Natural killer cell (primary cell): ENCODE results near the gene ATP8B4. TPM values are rescaled to one million over a fixed set of nuclear protein-coding genes. Genes with fewer than 3 reads are reported as not detected.

Experiments
- ATAC-seq, 3 donors: fragments of 150-1000 bp in 2 of 3; fragments of 200-7000 bp in 1 of 3; cut with Tn5 transposase; 1 replicate in 1 of 3; 2 replicates in 2 of 3; pipeline ENCODE4 v1.10.0; 2021; ENCODE audit warnings: mild to moderate bottlenecking in 2 of 3, moderate library complexity in 2 of 3
- DNase-seq, 2 donors: peaks; one replicate each; pipeline versions ENCODE4 v3.0.0 to v3.0.0-alpha.2; 2013 to 2021; ENCODE audit warnings: mixed read lengths in 1 of 2
- H3K27ac ChIP-seq: one replicate; pipeline ENCODE4 v1.5.1; 2013; ENCODE audit warnings: mild to moderate bottlenecking, low read length
- H3K27me3 ChIP-seq: one replicate; pipeline ENCODE4 v1.6.1; 2013; ENCODE audit warnings: low read length; ENCODE audit not compliant: control insufficient read depth, insufficient read depth
- H3K36me3 ChIP-seq: one replicate; pipeline ENCODE4 v1.6.1; 2013; ENCODE audit warnings: low read length; ENCODE audit not compliant: control insufficient read depth, insufficient read depth
- H3K4me1 ChIP-seq: one replicate; pipeline ENCODE4 v1.6.1; 2013; ENCODE audit warnings: low read length; ENCODE audit not compliant: control insufficient read depth, insufficient read depth
- H3K4me3 ChIP-seq: one replicate; pipeline ENCODE4 v1.5.1; 2013; ENCODE audit warnings: low read length
- H3K9me3 ChIP-seq: one replicate; pipeline ENCODE4 v1.6.1; 2013; ENCODE audit warnings: low read length; ENCODE audit not compliant: control insufficient read depth, insufficient read depth
- H3K27ac Mint-ChIP-seq, 2 donors: one replicate each; pipeline ENCODE4 v1.8.0; 2022; ENCODE audit warnings: mild to moderate bottlenecking in 2 of 2, mixed read lengths in 2 of 2, moderate library complexity in 1 of 2
- H3K27me3 Mint-ChIP-seq, 2 donors: one replicate each; pipeline ENCODE4 v1.8.0; 2022; ENCODE audit warnings: low read depth in 2 of 2, mixed read lengths in 2 of 2
- H3K36me3 Mint-ChIP-seq: one replicate; pipeline ENCODE4 v1.8.0; 2022; ENCODE audit warnings: mixed read lengths
- H3K4me1 Mint-ChIP-seq, 2 donors: one replicate each; pipeline ENCODE4 v1.8.0; 2022; ENCODE audit warnings: mixed read lengths in 2 of 2
- H3K4me3 Mint-ChIP-seq: one replicate; pipeline ENCODE4 v1.8.0; 2022; ENCODE audit warnings: mild to moderate bottlenecking, moderate library complexity, mixed read lengths
- H3K9me3 Mint-ChIP-seq, 2 donors: one replicate each; pipeline ENCODE4 v1.8.0; 2022; ENCODE audit warnings: mixed read lengths in 2 of 2
- WGBS: methylation state at CpG from one replicate; pipeline ENCODE4 v1.1.7; 2013; ENCODE audit warnings: missing lambda C conversion rate; ENCODE audit not compliant: insufficient coverage; 5-methylcytosine and 5-hydroxymethylcytosine counted together
- intact Hi-C: fragments of 100-400 bp; cut with micrococcal nuclease; formaldehyde crosslinking; loops from one replicate; pipeline ENCODE4 v1.14.2; 2022
- total RNA-seq, 4 donors: library from RNA; stranded (reverse); fragments of 120-200 nt in 1 of 4; gene quantifications; one replicate each; pipeline versions ENCODE4 v1.2.3 to v1.2.4, GENCODE V29; 2013 to 2022
- TF ChIP-seq, protein P1 (sequence below): fragments of 200-600 bp; IDR thresholded peaks from one replicate; pipeline ENCODE4 v1.8.0; 2022; ENCODE audit warnings: antibody characterized with exemption

The ATP8B4 gene
- total RNA-seq, 3 donors from 2014 or later (not counting 1 experiment from before 2014, with no cell fraction given), result 55.6 to 89.5 (median 75.1) TPM

- no peak for ATAC-seq
- H3K27me3 ChIP-seq, result no peaks in the 10 kb centered on the region
- H3K36me3 ChIP-seq, result no peaks in the 10 kb centered on the region
- intact Hi-C loops, result no loop called here
- no peaks in the 10 kb centered on the region for H3K9me3 ChIP-seq
- no peak overlapping the region for H3K4me3 Mint-ChIP-seq
- no peaks in the 10 kb centered on the region for H3K27me3 Mint-ChIP-seq
- no peak overlapping the region for H3K27ac ChIP-seq
- WGBS, result 82% methylated on average over 3 of the region's 3 CpGs
- H3K4me1 ChIP-seq, result no peaks in the 10 kb centered on the region
- TF ChIP-seq, protein P1, sequence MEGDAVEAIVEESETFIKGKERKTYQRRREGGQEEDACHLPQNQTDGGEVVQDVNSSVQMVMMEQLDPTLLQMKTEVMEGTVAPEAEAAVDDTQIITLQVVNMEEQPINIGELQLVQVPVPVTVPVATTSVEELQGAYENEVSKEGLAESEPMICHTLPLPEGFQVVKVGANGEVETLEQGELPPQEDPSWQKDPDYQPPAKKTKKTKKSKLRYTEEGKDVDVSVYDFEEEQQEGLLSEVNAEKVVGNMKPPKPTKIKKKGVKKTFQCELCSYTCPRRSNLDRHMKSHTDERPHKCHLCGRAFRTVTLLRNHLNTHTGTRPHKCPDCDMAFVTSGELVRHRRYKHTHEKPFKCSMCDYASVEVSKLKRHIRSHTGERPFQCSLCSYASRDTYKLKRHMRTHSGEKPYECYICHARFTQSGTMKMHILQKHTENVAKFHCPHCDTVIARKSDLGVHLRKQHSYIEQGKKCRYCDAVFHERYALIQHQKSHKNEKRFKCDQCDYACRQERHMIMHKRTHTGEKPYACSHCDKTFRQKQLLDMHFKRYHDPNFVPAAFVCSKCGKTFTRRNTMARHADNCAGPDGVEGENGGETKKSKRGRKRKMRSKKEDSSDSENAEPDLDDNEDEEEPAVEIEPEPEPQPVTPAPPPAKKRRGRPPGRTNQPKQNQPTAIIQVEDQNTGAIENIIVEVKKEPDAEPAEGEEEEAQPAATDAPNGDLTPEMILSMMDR, result no peak
- no peaks in the 10 kb centered on the region for H3K9me3 Mint-ChIP-seq
- no peak for DNase-seq
- no peak overlapping the region for H3K27ac Mint-ChIP-seq
- H3K4me3 ChIP-seq, result no peak overlapping the region
- peaks cover 0 to 4% of the 10 kb centered on the region in 2 donors for H3K4me1 Mint-ChIP-seq
- no peaks in the 10 kb centered on the region for H3K36me3 Mint-ChIP-seq
These were observed 31.3 kb upstream of the ATP8B4 start for GRCh38 chr15:50150349-50150748.

DNA sequence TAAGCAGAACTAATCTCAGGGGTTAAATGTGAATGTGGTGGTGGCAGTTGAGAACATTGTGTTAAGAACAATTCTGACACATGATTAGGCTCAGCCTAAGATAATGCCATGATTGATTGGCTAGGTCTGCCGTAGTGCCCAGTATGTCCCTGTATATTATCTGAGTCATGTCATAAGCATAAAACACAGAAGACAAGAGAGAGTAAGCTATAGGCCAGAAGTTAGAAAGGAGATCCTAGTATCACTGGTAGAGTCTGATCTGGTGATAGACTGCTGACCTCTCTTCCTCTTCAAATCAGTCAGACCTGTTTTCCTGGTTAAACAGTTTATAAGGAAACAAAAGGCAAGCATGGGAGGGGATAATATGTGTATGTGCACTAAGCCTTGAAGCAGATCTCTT lies 30.1 kb upstream of the ATP8B4 start:
- H3K4me3 Mint-ChIP-seq, result no peak overlapping the region
- no peaks in the 10 kb centered on the region for H3K4me1 ChIP-seq
- intact Hi-C loops, result no loop called here
- no peak for DNase-seq
- H3K36me3 ChIP-seq, result no peaks in the 10 kb centered on the region
- 56% methylated on average over 1 of the region's 1 CpG for WGBS
- H3K9me3 ChIP-seq, result no peaks in the 10 kb centered on the region
- H3K4me3 ChIP-seq, result no peak overlapping the region
- H3K27me3 Mint-ChIP-seq, result no peaks in the 10 kb centered on the region
- H3K27me3 ChIP-seq, result no peaks in the 10 kb centered on the region
- no peaks in the 10 kb centered on the region for H3K36me3 Mint-ChIP-seq
- H3K27ac Mint-ChIP-seq, result no peak overlapping the region
- H3K9me3 Mint-ChIP-seq, result no peaks in the 10 kb centered on the region
- H3K27ac ChIP-seq, result no peak overlapping the region
- peaks cover 0 to 5% of the 10 kb centered on the region in 2 donors for H3K4me1 Mint-ChIP-seq
- TF ChIP-seq, protein P1, result no peak
- ATAC-seq, result no peak

DNA sequence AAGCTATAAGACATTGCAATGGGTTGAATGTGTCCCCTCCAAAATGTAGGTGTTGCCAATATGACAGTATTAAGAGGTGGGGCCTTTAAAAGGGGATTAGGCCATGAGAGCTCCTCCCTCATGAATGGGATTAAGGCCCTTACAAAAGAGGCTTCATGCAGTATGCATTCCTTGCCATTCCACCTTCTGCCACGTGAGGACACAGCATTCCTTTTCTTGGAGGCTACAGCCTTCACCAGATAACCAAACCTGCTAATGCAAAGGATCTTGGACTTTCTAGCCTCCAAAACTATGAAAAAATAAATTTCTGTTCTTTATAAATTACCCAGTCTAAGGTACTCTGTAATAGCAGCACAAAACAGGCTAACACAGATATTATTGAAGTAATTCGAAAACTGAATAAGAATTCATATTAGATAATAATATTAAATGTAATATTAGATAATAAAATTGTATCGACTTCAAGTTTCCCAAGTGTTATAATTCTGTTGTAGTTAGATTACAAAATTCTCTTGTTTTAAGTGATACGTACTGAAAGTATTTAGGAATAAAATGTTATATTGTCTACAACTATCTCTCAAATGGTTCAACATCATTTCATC lies 29.4 kb upstream of the ATP8B4 start:
- H3K4me3 Mint-ChIP-seq, result no peak overlapping the region
- intact Hi-C loops, result no loop called here

More for the DNA sequence above, 29.4 kb upstream of the ATP8B4 start:
- Mint-ChIP-seq H3K27ac (no peak overlapping the region), H3K4me1 (peaks cover 0 to 5% of the 10 kb centered on the region in 2 donors), H3K9me3 (no peaks in the 10 kb centered on the region), H3K27me3 (no peaks in the 10 kb centered on the region), H3K36me3 (no peaks in the 10 kb centered on the region)
- Histone ChIP-seq H3K36me3 (no peaks in the 10 kb centered on the region), H3K27ac (no peak overlapping the region), H3K27me3 (no peaks in the 10 kb centered on the region), H3K4me1 (no peaks in the 10 kb centered on the region), H3K4me3 (no peak overlapping the region), H3K9me3 (no peaks in the 10 kb centered on the region)
- TF ChIP-seq, protein P1, result no peak
- ATAC-seq, result no peak
- no peak for DNase-seq
- WGBS, result 69% methylated on average over 1 of the region's 4 CpGs
